ENCODE data around the gene MARCHF7. TPM values are rescaled to one million over a fixed set of nuclear protein-coding genes. Genes with fewer than 3 reads are reported as not detected.

MARCHF7 gene
- total RNA-seq, 3 donors from 2014 or later (not counting 1 experiment from before 2014, with no cell fraction given) = 60.5 to 96.5 (median 66.8) TPM

- Mint-ChIP-seq H3K4me1 (peaks cover 52 to 59% of the 10 kb centered on the region in 2 donors), H3K27ac (peak overlapping the region; percentile 64 to 65), H3K9me3 (peaks cover 0 to 3% of the 10 kb centered on the region in 2 donors), H3K27me3 (ENCODE audit: low read depth in 2 of 2) (no peaks in the 10 kb centered on the region), H3K36me3 (no peaks in the 10 kb centered on the region), H3K4me3 (no peak overlapping the region)
- Histone ChIP-seq H3K27me3 (ENCODE audit: control insufficient read depth, insufficient read depth, low read length) (no peaks in the 10 kb centered on the region), H3K4me3 (ENCODE audit: low read length) (no peak overlapping the region), H3K9me3 (ENCODE audit: control insufficient read depth, insufficient read depth, low read length) (no peaks in the 10 kb centered on the region), H3K4me1 (ENCODE audit: control insufficient read depth, insufficient read depth, low read length) (peaks cover 7% of the 10 kb centered on the region), H3K36me3 (ENCODE audit: control insufficient read depth, insufficient read depth, low read length) (peaks cover 19% of the 10 kb centered on the region), H3K27ac (ENCODE audit: low read length) (no peak overlapping the region)
- 76% methylated on average over 3 of the region's 3 CpGs for WGBS (ENCODE audit: insufficient coverage)
- ATAC-seq (no peak), DNase-seq (no peak)
- intact Hi-C loops (cut with micrococcal nuclease) = no loop called here
- no peak for TF ChIP-seq CTCF (IDR thresholded peaks at IDR 0.05)
Measured at GRCh38 chr2:159728629-159729028, 16.3 kb downstream of the MARCHF7 start.

GRCh38 chr2:159735648-159736047 is 23.3 kb downstream of the MARCHF7 start:
- DNase-seq = no peak
- Mint-ChIP-seq H3K9me3 (no peaks in the 10 kb centered on the region), H3K27ac (peak overlapping the region; percentile 15 to 52), H3K36me3 (no peaks in the 10 kb centered on the region), H3K4me3 (no peak overlapping the region), H3K4me1 (peaks cover 36 to 44% of the 10 kb centered on the region in 2 donors), H3K27me3 (ENCODE audit: low read depth in 2 of 2) (no peaks in the 10 kb centered on the region)
- H3K36me3 ChIP-seq (ENCODE audit: control insufficient read depth, insufficient read depth, low read length) = peaks cover 42% of the 10 kb centered on the region
- no peaks in the 10 kb centered on the region for H3K4me1 ChIP-seq (ENCODE audit: control insufficient read depth, insufficient read depth, low read length)
- TF ChIP-seq CTCF (IDR thresholded peaks at IDR 0.05) = no peak
- ATAC-seq = no peak
- intact Hi-C loops (cut with micrococcal nuclease) = no loop called here
- no peaks in the 10 kb centered on the region for H3K27me3 ChIP-seq (ENCODE audit: control insufficient read depth, insufficient read depth, low read length)
- no peak overlapping the region for H3K4me3 ChIP-seq (ENCODE audit: low read length)
- H3K9me3 ChIP-seq (ENCODE audit: control insufficient read depth, insufficient read depth, low read length) = no peaks in the 10 kb centered on the region
- WGBS (ENCODE audit: insufficient coverage) = 100% methylated on average over 1 of the region's 1 CpG
- no peak overlapping the region for H3K27ac ChIP-seq (ENCODE audit: low read length)

GRCh38 chr2:159736048-159736447 is 23.7 kb downstream of the MARCHF7 start:
- Histone ChIP-seq H3K4me1 (ENCODE audit: control insufficient read depth, insufficient read depth, low read length) (no peaks in the 10 kb centered on the region), H3K9me3 (ENCODE audit: control insufficient read depth, insufficient read depth, low read length) (no peaks in the 10 kb centered on the region), H3K27me3 (ENCODE audit: control insufficient read depth, insufficient read depth, low read length) (no peaks in the 10 kb centered on the region), H3K36me3 (ENCODE audit: control insufficient read depth, insufficient read depth, low read length) (peaks cover 38% of the 10 kb centered on the region), H3K4me3 (ENCODE audit: low read length) (no peak overlapping the region), H3K27ac (ENCODE audit: low read length) (no peak overlapping the region)
- H3K4me3 Mint-ChIP-seq = no peak overlapping the region
- intact Hi-C loops (cut with micrococcal nuclease) = no loop called here
- H3K27me3 Mint-ChIP-seq (ENCODE audit: low read depth in 2 of 2) = no peaks in the 10 kb centered on the region
- H3K27ac Mint-ChIP-seq = peak overlapping the region; percentile 49 to 71
- H3K9me3 Mint-ChIP-seq = no peaks in the 10 kb centered on the region
- DNase-seq (no peak), ATAC-seq (no peak)
- 100% methylated on average over 1 of the region's 3 CpGs for WGBS (ENCODE audit: insufficient coverage)
- no peaks in the 10 kb centered on the region for H3K36me3 Mint-ChIP-seq
- peaks cover 36 to 41% of the 10 kb centered on the region in 2 donors for H3K4me1 Mint-ChIP-seq
- no peak for TF ChIP-seq CTCF (IDR thresholded peaks at IDR 0.05)

GRCh38 chr2:159737292-159737916 is 25.1 kb downstream of the MARCHF7 start:
- H3K36me3 ChIP-seq (ENCODE audit: control insufficient read depth, insufficient read depth, low read length) = peaks cover 38% of the 10 kb centered on the region
- no peaks in the 10 kb centered on the region for H3K27me3 ChIP-seq (ENCODE audit: control insufficient read depth, insufficient read depth, low read length)
- no peak for ATAC-seq
- DNase-seq = no peak
- H3K4me3 Mint-ChIP-seq = no peak overlapping the region
- no peak overlapping the region for H3K4me3 ChIP-seq (ENCODE audit: low read length)
- H3K9me3 Mint-ChIP-seq = no peaks in the 10 kb centered on the region
- no peak for TF ChIP-seq CTCF (IDR thresholded peaks at IDR 0.05)
- intact Hi-C loops (cut with micrococcal nuclease) = no loop called here
- peak overlapping the region; percentile 38 to 71 for H3K27ac Mint-ChIP-seq
- H3K36me3 Mint-ChIP-seq = no peaks in the 10 kb centered on the region
- peaks cover 45 to 55% of the 10 kb centered on the region in 2 donors for H3K4me1 Mint-ChIP-seq
- no peaks in the 10 kb centered on the region for H3K27me3 Mint-ChIP-seq (ENCODE audit: low read depth in 2 of 2)
- WGBS (ENCODE audit: insufficient coverage) = 96% methylated on average over 1 of the region's 1 CpG
- H3K9me3 ChIP-seq (ENCODE audit: control insufficient read depth, insufficient read depth, low read length) = no peaks in the 10 kb centered on the region
- H3K4me1 ChIP-seq (ENCODE audit: control insufficient read depth, insufficient read depth, low read length) = no peaks in the 10 kb centered on the region
- no peak overlapping the region for H3K27ac ChIP-seq (ENCODE audit: low read length)
